Measurements from ENCODE around the gene ZFP64. TPM values are rescaled to one million over a fixed set of nuclear protein-coding genes. Genes with fewer than 3 reads are reported as not detected.

Gene ZFP64
- total RNA-seq, 1 experiment from 2014 or later = 25.6 TPM

GRCh38 chr20:52110456-52110855 is 81.1 kb downstream of the ZFP64 start:
- no TSS peak for BruUV-seq (replicated peaks)
- H3K27ac Mint-ChIP-seq (ENCODE audit: unreplicated experiment) = no peak overlapping the region

GRCh38 chr20:52105442-52106422 is 85.8 kb downstream of the ZFP64 start:
- no peaks in the 10 kb centered on the region for H3K4me1 Mint-ChIP-seq (ENCODE audit: low read depth, unreplicated experiment)
- peak overlapping the region; percentile 32 for H3K4me3 Mint-ChIP-seq (ENCODE audit: low read depth, unreplicated experiment)
- no peaks in the 10 kb centered on the region for H3K9me3 Mint-ChIP-seq (ENCODE audit: low read depth, unreplicated experiment)
- CTCF ChIA-PET = interaction anchor here (0.6 kb wide), 1 partner anchor 86 kb away, joined by 3 read pairs; the partner anchor contains the start of gene ZFP64
- no peak for TF ChIP-seq CTCF (IDR thresholded peaks at IDR 0.05; ENCODE audit: unreplicated experiment)
- H3K27ac Mint-ChIP-seq (ENCODE audit: unreplicated experiment) = no peak overlapping the region
- no peaks in the 10 kb centered on the region for H3K36me3 Mint-ChIP-seq (ENCODE audit: insufficient read depth, unreplicated experiment)
- no peaks in the 10 kb centered on the region for H3K27me3 Mint-ChIP-seq (ENCODE audit: unreplicated experiment)
- BruUV-seq (replicated peaks) = no TSS peak
- intact Hi-C loops (cut with micrococcal nuclease; ENCODE audit: unreplicated experiment) = no loop called here
- no peak for DNase-seq

More at GRCh38 chr20:52110456-52110855, 81.1 kb downstream of the ZFP64 start:
- CTCF ChIA-PET = no interaction called here
- no peak for DNase-seq
- intact Hi-C loops (cut with micrococcal nuclease; ENCODE audit: unreplicated experiment) = no loop called here
- Mint-ChIP-seq H3K4me3 (ENCODE audit: low read depth, unreplicated experiment) (no peak overlapping the region), H3K27me3 (ENCODE audit: unreplicated experiment) (no peaks in the 10 kb centered on the region), H3K9me3 (ENCODE audit: low read depth, unreplicated experiment) (no peaks in the 10 kb centered on the region), H3K36me3 (ENCODE audit: insufficient read depth, unreplicated experiment) (no peaks in the 10 kb centered on the region), H3K4me1 (ENCODE audit: low read depth, unreplicated experiment) (no peaks in the 10 kb centered on the region)
- TF ChIP-seq CTCF (IDR thresholded peaks at IDR 0.05; ENCODE audit: unreplicated experiment) = no peak

GRCh38 chr20:52104546-52105441 is 86.8 kb downstream of the ZFP64 start:
- intact Hi-C loops (cut with micrococcal nuclease; ENCODE audit: unreplicated experiment) = no loop called here
- CTCF ChIA-PET = no interaction called here

More at GRCh38 chr20:52104546-52105441, 86.8 kb downstream of the ZFP64 start:
- DNase-seq = no peak
- peak overlapping the region; percentile 32 for H3K4me3 Mint-ChIP-seq (ENCODE audit: low read depth, unreplicated experiment)
- H3K36me3 Mint-ChIP-seq (ENCODE audit: insufficient read depth, unreplicated experiment) = no peaks in the 10 kb centered on the region
- TF ChIP-seq CTCF (IDR thresholded peaks at IDR 0.05; ENCODE audit: unreplicated experiment) = no peak
- H3K9me3 Mint-ChIP-seq (ENCODE audit: low read depth, unreplicated experiment) = no peaks in the 10 kb centered on the region
- H3K4me1 Mint-ChIP-seq (ENCODE audit: low read depth, unreplicated experiment) = no peaks in the 10 kb centered on the region
- no TSS peak for BruUV-seq (replicated peaks)
- no peaks in the 10 kb centered on the region for H3K27me3 Mint-ChIP-seq (ENCODE audit: unreplicated experiment)
- no peak overlapping the region for H3K27ac Mint-ChIP-seq (ENCODE audit: unreplicated experiment)
